ENCODE measurements around the gene HSF2BP.
"Not testable (repeated sequence)": the region's sequence is repeated elsewhere in the genome, so short reads cannot be mapped to it uniquely, and the experiment has no call there.

HSF2BP gene

GRCh38 chr21:43623588-43623987, 35.7 kb downstream of the HSF2BP start:
- no peak for DNase-seq (ENCODE audit: extremely low read depth in 1 of 2, low read depth in 1 of 2)

- no peak for DNase-seq (ENCODE audit: extremely low read depth in 1 of 2, low read depth in 1 of 2)
These were observed 36.5 kb downstream of the HSF2BP start for GRCh38 chr21:43622796-43623195.

- no peak for DNase-seq (ENCODE audit: extremely low read depth in 1 of 2, low read depth in 1 of 2)
These were observed 39.4 kb downstream of the HSF2BP start for GRCh38 chr21:43619856-43620255.

DNA sequence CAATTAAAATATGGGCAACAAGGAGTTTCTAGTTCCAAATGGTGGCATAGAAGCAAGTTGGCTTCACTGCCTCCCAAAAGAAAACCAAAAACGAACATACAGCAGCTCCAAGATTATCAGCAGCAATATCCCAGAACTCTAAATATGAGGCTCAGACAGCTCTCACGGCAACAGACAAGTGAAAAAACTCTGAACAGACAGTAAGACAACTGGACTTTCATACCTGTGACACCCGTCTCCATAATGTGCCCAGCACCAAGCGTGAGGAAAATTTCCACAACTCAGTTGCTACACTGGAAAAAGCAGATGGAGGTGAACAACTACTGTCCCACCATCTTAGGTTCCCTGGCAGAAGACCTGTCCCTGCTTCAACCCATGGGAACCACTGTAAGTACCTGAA, 39.9 kb downstream of the HSF2BP start:
- DNase-seq (ENCODE audit: extremely low read depth in 1 of 2, low read depth in 1 of 2): no peak

GRCh38 chr21:43618940-43619339, 40.3 kb downstream of the HSF2BP start:
- no peak for DNase-seq (ENCODE audit: extremely low read depth in 1 of 2, low read depth in 1 of 2)

GRCh38 chr21:43616861-43617260, 42.4 kb downstream of the HSF2BP start:
- not testable (repeated sequence) for DNase-seq (ENCODE audit: extremely low read depth in 1 of 2, low read depth in 1 of 2)

DNA sequence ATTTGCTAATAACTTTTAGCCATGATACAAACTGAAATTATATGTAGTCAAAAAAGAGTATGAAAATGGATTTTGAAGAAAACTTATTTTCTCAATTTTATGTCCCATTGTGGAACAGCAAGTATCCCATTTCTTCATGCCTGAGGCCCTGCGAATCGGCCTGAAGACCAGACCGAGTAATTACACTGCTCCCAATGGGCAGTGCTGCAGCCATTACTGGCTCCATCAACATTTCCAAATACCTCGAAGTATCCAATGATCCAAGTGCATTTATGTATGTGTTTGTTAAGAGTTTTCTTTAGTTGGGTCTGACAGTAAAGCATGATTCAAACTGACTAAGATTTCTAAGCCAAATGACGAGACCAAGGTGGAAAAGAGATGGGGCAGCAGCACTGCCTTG, 44.4 kb downstream of the HSF2BP start:
- no peak for DNase-seq (ENCODE audit: extremely low read depth in 1 of 2, low read depth in 1 of 2)

GRCh38 chr21:43613755-43614638, 45.3 kb downstream of the HSF2BP start:
- DNase-seq (ENCODE audit: extremely low read depth in 1 of 2, low read depth in 1 of 2): no peak

- DNase-seq (ENCODE audit: extremely low read depth in 1 of 2, low read depth in 1 of 2): no peak
These were observed 47.5 kb downstream of the HSF2BP start for GRCh38 chr21:43611598-43612369.

DNA sequence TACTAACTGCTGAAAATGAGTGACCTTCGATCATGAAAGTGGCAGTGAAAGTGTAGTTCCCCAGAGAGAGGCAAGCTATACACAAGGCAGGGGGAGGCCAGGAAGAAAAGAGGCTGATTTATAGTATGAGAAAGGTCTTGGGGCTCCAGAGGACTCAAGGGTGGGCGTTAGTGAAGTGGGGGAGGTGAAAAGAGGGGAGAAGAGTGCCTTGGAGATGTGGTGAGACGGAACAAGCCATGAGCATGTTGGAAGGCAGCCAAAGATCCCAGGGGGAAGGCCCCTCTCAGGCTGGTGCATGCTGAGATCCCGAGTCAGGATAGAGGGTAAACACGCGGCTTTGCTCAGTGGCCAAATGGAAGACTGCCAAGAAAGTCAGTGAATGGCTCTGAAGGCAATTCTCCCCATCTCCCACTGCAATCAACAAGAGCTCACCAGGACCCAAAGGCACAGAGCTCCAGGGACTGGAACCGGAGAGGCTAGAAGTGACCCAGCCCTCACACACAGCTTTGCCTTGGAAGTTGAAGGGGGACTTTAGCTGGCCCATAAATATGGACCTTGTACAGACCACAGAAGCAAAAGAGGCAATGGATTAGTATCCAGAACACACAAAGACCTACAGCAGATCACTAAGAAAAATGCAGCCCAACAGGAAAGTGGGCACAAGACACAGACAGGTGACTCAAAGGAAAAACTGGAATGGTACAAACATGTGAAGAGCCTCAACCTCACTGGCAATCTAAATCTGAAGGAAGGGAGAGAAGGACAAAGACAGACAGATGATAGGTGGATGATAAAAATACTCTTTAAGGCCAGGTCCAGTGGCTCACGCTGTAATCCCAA, 49.6 kb downstream of the HSF2BP start:
- no peak for DNase-seq (ENCODE audit: extremely low read depth in 1 of 2, low read depth in 1 of 2)

DNA sequence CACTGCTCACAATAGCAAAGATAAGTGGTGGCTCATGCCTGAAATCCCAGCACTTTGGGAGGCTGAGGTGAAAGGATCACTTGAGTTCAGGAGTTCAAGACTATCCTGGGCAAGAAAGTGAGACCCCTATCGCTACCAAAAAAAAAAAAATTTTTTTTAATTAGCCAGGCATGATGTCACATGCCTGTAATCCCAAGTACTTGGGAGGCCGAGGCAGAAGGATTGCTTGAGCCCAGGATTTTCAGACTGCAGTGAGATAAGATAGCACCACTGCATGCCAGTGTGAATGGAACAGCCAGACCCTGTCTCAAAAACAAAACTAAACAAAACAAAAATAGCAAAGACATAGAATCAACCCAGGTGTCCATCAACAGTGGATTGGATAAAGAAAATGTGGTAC, 50.6 kb downstream of the HSF2BP start:
- no peak for DNase-seq (ENCODE audit: extremely low read depth in 1 of 2, low read depth in 1 of 2)

DNA sequence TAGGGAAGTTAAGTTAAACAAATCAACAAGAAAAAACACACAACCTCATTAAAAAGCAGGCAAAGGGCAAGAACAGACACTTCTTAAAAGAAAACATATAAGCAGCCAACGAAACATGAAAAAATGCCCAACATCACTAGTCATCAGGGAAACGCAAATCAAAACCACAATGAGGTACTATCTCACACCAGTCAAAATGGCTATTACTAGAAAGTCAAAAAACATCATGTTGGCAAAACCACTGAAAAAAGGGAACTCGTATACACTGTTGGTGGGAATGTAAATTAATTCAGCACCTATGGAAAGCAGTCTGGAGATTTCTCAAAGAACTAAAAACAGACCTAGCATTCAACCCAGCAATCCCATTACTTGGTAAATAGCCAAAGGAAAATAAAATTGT, 51.1 kb downstream of the HSF2BP start:
- no peak for DNase-seq (ENCODE audit: extremely low read depth in 1 of 2, low read depth in 1 of 2)

DNA sequence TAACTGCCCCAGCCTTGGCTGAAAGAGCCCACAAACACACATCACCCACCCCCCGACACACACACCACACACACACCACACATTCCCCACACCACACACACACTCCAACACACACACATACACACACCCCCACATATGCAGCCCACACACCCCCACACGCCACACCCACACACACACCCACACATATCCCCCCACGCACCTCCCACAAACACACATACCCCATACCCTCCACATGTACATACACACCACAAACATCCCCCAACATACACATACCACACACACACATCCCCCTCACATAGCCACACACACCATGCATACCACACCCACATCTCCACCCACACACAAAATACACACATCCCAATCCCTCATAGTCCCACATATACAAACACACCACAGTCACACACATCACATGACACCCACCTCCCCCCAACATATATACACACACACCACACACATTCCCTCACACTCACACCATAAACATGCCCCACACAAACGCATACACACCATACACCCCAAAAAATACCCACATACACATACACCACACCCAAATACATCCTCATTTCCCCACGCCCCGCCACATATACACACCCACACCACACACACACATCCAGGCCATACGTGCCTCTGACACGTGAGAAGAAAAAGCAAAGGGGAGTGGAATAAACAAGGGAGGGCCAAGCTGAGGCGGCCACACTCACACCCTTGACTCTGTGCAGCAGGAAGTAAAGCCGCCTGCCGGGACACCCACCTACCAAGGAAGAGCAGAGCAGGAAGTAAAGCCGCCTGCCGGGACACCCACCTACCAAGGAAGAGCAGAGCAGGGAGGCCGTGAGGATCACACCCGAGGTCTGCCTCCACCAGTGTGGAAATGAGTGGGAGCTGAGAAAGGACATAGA, 53.7 kb downstream of the HSF2BP start:
- no peak for DNase-seq (ENCODE audit: extremely low read depth in 1 of 2, low read depth in 1 of 2)

GRCh38 chr21:43604505-43605204, 54.6 kb downstream of the HSF2BP start:
- no peak for DNase-seq (ENCODE audit: extremely low read depth in 1 of 2, low read depth in 1 of 2)

DNA sequence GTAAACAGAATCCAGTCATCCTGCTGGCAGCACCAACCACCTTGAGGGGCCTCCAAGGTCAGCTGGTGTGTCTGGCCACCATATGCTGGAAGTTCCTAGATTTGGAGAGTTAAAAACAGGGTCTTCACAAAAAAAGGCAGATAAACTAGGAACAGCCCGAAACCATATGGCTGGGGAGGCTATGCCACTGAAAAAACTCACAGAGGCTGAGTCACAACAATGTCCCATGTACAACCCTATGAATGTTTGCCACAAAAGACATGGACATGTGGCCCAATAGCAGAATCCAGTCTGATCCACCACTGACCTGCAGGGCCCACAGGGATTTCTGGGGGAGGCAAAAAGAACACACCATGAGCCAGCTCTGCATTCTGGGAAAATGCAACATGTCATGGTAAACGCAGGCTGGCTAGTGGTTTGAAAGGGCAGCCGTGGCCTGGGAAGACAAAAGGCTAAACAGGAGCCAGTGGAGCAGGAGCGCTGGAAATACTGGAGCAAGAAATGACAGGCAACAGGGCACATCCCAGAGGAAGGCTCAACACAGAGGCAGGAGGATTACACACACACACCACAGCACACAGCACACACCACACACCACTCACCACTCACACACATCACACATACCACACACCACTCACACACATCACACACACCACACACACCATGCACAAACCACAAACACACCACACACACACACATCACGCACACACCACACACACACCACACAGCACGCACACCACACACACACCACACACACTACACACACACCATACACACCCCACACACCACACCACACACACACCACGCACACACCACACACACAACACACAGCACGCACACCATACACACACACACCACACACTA, 55.4 kb downstream of the HSF2BP start:
- no peak for DNase-seq (ENCODE audit: extremely low read depth in 1 of 2, low read depth in 1 of 2)

DNA sequence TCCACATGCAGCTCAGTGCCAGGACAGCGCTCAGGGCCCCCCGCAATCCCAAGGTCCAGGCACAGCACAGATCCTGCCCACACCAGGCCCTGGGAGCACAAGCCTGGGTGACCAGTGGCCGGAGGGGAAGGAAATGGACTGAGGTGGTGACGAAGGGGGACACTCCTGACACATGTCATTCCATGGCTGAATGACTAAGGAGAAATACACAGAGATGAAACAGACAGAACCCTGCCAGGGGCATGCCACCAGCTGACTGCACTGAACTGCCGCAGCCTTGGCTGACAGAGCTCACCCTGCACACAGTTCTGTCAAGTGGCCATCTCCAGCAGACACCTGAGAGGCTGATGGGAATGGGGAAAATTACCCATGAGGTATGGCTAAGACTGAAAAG, 56.1 kb downstream of the HSF2BP start:
- no peak for DNase-seq (ENCODE audit: extremely low read depth in 1 of 2, low read depth in 1 of 2)

- DNase-seq (ENCODE audit: extremely low read depth in 1 of 2, low read depth in 1 of 2): no peak
These were observed 56.7 kb downstream of the HSF2BP start for GRCh38 chr21:43602266-43603232.
